GM18867 (cell line): ENCODE measurements around the gene UGCG.
"Not testable (repeated sequence)": the region's sequence is repeated elsewhere in the genome, so short reads cannot be mapped to it uniquely, and the experiment has no call there.

ENCODE experiments used
- ATAC-seq: cut with Tn5 transposase; IDR thresholded peaks from one replicate; pipeline ENCODE4 v1.9.1; 2021; ENCODE audit warnings: mild to moderate bottlenecking, moderate library complexity; ENCODE audit not compliant: unreplicated experiment

The UGCG gene

DNA sequence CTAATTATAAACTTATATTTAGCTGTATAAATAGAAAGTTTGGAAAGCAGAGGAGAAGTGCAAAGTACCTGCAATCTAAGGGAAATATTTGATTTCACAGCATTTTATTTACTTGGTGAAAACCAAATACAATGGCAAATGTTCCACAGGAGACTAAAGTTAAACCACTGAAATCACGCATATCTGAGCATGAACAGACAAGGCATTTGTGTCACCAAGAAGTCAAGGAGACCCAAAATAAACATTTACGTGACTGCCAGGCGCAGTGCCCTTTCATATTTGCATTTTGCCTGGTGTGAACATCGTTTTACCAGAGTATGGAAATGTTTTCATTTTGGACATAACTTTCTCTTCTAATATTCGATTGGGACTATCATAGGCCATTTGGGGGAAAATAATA lies 20.6 kb downstream of the UGCG start:
- no peak for ATAC-seq

DNA sequence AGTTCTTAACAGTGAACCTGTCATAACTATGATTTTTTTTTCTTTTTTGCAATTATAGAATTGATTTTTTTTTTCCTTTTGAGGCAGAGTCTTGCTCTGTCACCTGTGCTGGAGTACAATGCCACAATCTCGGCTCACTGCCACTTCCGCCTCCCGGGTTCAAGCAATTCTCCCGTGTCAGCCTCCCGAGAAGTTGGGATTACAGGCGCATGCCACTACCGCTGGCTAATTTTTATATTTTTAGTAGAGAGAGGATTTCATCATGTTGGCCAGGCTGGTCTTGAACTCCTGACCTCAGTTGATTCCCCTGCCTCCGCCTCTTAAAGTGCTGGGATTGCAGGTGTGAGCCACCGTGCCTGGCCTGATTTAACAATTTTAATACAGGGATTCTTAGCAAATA lies 21.4 kb downstream of the UGCG start:
- ATAC-seq, result no peak

DNA sequence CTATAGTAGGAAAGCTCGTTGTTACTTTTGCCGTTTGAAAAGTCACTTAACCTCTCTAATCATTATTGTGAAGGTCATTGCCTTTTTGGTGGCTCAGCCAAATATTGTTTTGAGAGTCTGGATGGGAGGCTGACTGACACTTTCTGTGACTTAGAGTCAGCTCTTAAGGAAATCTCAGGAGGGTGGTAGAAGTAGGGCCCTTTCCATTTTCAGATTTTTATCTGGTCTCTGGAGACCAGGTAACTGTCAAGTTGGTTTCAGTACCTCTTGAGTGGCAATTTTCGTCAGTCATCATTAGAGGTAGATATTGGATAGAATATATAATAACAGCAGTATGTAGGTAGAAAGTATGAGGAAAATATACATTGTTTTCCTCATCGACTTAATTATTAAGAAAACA lies 23.3 kb downstream of the UGCG start:
- no peak for ATAC-seq

DNA sequence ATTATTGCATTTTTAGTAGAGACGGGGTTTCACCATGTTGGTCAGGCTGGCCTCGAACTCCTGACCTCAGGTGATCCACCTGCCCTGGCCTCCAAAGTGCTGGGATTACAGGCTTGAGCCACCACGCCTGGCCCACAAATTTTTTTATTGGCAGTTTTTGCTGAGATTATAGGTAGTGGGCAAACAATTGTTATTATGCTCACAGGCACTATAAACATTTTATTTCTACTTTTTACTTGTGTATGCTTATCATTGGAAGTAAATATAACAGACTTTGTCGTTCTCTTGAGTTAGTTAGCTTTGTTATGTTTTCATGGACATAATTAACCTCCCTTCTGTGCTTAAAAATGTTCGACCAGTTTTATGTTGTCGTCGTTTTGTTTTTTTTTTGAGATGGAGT lies 23.9 kb downstream of the UGCG start:
- no peak for ATAC-seq

DNA sequence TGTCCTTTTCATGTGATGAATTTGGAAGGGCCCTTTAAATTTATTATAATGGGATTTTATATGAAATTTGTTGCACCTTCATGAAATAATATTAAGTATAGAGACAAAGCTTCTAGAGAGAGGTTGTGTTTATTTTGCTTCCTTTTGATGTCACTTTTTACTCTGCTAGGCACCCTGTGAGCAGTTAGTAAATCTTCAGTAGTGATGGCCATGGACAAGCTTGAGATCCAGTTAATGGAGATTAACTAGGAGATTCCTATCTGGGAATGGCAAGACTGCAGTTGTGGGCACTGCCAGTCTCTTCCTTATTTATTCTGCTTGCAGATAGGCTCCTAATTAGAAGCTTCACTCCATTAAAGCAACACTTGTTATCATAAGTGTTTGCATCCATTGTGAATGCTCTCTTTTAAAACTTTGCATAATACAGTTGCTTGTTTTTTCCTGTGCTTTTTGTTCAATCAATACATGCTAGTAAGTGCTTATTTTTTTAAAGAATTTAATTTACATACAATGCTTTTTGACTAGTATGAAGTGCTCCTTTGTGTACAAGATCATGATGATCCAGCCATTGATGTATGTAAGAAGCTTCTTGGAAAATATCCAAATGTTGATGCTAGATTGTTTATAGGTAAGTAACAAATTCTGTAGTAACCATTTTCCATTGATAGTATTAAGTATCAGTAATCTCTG lies 25.9 kb downstream of the UGCG start:
- ATAC-seq, result no peak

DNA sequence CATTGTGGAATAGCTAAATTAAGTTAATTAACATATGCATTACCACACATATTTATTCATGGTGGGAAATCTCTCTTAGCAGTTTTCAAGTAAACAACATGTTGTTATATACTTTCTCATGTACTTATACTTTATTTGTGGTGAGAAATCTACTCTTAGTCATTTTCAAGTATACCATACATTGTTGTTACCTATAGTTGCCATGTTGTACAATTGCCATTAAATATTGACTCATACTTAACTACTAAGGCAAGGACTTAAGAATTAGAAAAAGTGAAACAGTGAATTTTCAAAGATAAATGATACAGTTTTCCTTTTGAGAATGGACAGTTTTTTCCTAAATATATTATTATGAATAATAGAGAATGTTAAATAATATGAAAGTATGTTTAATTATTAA lies 27.7 kb downstream of the UGCG start:
- no peak for ATAC-seq

DNA sequence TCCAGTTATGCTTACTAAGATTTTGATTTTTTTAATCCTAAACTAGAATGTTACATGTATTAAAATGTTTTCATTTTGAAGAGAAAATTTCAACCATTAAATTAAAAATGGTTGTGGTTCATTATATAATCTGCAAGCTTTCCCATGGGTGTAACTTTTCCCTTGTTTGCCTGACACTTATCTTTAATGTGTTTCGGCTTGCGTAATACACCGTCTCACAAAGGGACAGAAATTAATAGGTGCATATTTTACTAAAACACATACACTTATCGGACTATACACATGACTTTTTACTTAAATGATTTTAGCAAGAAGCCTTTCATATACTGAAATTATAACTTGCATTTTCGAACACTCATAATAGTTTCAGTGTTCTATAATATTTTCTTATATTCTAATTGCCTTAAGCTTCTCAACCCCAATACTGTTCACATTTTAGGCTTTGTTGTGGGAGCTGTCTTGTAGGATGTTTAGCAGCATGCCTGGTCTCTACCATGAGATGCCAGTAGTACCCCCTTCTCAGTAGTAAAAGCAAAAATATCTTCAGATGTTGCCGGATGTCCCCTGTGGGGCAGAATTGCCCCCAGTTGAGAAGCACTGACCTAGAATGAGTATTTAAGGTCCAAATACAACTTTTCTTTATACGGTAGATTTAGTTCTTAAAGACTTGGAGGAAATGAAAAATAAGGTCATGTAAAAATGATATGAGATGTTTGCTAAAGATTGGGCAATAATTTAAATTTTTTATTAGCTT lies 28.6 kb downstream of the UGCG start:
- no peak for ATAC-seq

DNA sequence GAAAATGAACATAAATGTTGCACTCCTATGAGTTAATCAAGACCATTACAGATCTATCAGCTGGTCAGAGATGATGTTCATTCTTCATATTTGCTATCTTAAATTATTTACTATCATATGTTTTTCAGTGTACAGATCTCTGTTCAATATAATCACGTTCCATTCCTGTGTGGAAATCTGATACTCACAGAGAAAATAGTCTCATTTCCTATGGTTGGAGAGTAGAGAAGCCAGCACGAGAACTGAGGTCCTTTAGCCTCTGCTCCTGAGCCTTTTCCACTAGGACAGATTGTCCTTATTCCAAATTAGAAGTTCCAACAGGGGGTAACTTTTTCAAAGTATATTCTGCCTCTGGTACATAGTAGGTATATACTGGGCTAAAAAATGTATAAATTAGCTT lies 29.2 kb downstream of the UGCG start:
- ATAC-seq, result no peak

DNA sequence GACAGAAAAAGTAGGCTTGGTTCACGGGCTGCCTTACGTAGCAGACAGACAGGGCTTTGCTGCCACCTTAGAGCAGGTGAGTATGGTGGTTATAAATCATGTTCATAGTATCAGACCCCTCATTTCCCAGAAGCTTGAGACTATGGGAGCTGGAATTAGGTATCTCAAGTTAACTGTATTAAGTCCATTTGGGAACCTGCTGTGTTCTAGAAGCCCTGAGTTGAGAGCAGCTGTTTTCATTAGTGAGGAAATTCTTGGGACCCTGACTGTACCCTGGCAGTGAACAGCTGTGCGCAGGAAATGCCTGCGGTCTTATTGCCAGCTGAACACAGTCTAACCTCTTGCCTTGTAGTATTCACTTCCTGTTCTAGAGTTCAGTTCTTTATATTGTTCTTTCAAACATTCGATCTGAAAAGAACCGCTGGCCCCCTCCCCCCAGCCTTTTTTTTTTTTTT lies 29.8 kb downstream of the UGCG start:
- peak; percentile 99 for ATAC-seq

DNA sequence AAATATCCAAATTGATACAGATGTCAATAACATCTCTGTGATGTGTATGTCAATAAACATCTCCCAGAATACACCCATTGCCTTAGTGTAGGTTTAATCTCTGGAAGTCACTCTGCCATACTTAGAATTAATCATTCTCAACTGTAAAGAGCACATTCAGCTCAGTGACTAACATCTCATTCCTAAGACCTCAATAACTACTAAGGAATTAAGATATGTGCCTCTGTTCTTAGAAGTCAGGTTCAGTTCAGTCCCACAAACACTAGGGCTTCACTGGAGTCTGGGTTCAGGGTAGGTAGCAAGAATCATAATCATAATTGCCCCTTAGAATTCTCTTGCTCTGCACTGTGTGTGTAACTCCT lies 31.7 kb downstream of the UGCG start:
- no peak for ATAC-seq

DNA sequence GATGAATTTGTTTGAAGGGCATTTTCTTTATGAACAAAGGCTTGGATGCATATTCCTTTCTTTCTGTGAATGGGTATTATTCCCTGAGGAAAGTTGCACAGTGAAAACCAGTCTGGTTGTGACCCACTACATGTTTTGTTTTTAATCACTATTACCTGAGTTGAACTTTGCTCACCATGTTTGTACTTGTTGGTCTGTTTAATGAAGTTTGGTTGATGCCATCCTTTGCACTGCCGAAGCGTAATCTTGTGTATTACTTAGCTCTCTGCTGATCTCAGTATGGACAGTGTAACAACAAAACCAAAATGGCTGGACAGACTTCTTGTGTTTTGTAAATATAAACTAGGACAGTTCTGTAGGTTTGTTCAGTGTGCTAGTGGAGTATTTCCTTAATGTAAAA lies 38.1 kb downstream of the UGCG start:
- no peak for ATAC-seq

DNA sequence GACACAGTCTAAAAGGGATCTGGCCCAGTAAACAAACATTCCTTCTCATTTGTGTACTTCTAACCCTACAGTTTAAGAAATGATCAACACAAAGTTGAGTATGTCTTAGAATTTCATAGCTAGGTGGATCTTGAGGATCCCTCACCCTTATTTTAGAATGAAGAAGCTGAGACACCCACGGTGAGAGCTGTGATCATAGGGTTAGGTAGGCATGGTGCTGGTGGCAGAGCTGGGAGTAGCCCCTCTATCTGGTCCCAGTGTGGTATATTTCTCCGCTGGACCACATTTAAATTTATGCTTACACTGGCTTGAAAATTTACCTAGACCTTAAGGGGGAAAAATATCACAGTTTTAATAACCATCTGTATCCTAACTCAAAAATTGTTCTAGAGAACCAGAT lies 39.8 kb downstream of the UGCG start:
- ATAC-seq, result no peak

DNA sequence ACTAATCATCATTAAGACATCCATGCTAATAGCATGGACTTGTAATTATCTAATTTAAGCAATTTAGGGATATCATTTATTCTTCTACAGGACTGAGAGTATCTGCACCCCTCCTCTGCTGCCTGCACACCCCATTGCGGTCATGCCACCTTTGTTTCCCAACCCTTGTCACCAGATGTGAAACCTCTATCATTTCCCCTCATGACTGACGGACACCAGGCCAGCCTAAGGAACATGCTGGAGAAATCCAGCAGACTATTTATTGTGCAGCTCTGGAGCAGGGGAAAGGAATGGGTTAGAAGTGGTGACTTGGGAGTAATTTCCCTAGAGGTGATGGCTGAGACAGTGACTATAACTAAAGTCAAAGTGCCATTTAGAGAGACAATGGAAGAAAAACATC lies 40.7 kb downstream of the UGCG start:
- no peak for ATAC-seq

DNA sequence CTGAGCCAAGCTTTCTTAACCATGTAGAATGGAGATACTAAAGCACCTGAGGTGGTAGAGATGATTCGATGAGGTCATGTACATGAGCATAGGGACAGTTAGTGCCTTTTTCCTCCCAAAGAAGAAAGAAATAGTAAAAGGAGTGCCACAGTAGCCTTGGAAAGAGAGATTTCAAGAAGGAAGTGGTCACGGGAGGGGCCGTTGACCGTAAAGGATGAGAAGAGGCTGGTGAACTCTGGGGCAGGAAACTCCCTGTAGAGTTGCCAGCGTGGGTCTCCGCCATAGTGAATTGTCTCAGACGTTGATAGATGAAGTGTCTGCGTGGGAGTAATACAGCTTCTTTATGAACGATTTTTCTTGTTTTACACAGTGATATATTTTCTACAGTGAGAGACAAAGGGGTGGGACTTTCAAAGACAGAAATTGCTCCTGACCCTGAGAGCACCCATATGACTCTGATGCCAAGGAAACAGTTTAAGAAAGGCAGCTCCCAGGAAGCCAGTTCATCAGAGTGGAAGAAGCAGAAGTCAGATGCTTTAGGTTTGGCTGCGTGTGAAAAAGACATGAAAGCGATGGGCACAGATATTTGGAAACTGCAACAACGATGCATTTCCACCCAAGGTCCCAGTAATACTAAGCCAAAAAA lies 41.3 kb downstream of the UGCG start:
- ATAC-seq, result peak; percentile 67

DNA sequence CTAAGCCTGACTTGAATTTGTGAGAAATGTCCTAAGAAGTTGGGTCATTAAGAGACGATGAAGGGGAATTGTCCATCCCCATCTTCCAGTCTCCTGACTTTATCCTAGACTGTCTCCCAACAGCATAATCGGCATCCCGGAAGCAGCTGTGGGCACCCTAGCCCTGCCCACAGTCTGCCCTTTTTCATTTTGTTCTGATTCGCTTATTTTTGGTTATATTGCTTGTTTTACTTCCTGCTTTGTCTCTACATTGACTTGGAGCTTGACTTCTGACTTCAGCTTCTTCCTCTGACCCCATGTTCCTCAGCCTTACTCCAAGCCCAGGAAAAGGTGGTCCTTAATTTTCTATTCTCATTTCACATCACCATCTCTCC lies 41.8 kb downstream of the UGCG start:
- peak; percentile 26 for ATAC-seq

DNA sequence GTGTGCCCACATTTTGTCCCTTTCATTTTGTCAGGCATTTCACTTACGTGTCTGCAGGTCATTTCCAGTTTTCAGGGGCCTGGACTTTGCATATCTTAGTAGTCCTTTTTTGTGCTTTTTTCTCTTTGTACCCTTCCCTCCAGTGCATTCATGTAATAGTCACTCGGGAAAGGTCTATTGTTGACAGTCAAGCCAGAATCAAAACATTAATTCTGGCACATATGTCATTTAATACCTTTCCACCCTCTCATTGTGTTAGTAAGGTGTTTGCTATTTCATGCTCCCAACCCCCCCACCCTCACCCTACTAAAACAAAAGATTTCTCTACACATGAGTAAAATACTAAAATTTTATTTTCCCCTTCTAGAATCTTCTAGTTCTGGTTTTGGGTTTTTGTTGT lies 42.7 kb downstream of the UGCG start:
- ATAC-seq, result no peak

DNA sequence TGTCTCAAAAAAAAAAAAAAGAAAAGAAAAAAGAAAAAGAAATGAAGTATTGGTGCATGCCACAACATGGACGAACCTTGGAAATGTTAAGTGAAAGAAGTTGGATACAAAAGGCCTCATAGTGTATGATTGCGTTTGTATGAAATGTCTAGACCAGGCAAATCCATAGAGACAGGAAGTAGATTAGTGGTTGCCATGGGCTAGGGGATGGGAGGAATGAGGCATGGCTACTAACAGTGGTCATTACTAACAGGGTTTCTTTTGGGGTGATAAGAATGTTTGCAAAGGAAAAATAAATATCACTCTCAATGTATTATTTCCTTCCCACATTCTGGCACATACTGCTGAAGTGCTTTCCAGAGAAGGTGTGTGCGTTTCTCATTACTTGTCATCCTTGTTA lies 44.1 kb downstream of the UGCG start:
- ATAC-seq, result no peak

DNA sequence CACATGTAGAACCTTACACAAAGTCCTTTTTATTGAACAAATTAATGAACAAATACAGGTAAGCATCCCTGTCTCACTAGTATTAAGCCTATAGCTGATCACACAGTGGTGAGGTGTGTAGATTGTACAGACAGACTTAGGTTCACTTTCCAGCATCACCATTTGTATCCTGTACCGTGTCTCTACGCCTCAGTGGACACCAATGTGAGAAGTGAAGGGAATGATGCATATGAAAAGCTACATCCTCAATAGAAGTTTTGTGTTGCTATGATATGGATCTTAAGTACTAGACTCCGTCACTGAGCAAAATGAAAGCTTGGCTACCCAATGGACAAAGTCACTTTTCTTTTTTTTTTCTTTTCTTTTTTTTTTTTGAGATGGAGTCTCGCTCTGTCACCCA lies 46.6 kb downstream of the UGCG start:
- no peak for ATAC-seq

DNA sequence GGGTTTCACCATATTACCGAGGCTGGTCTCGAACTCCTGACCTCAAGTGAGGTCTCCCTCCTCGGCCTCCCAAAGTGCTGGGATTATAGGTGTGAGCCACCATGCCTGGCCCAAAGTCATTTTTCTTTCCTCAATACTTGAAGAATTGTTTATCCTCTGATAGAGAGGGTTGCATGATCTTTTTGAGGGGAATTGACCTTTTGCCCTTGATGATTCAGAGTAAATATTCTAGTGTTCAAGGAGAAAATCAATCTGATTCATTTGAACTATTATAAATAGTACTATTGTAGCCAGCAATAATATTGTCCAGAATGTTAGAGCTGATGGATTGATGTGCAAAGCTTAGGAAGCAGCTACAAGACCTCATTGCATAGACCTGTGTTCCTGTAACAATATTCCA lies 47.1 kb downstream of the UGCG start:
- ATAC-seq, result no peak

DNA sequence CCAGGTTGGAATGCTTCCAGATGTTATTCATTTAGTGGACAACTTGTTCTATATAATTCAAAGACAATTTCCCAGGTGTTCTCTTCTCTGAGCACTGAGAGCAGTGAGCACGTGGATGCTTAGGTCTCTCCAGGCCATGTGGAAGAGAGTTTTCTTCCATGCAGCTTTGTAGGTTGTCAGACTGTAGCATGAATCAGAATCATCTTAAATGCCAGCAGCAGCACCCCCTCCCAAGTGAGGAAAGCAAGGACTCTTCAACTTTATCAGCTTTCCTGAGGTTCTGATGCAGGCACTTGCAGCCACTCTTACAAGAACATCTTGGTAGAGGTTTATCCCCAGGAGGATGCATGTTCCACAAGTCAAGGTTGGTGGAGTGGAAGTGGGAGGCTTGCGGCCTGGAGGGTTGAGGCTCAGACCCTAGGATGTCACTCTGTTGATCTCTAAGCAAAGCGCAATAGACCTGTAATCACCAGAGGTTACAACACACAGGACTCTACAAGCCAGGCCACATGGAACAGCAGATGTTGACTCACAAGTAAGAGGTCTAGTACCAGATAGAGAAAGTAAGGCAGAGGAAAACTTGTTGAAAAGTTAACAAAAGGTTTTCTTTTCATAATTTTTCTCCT lies 47.7 kb downstream of the UGCG start:
- ATAC-seq, result no peak

DNA sequence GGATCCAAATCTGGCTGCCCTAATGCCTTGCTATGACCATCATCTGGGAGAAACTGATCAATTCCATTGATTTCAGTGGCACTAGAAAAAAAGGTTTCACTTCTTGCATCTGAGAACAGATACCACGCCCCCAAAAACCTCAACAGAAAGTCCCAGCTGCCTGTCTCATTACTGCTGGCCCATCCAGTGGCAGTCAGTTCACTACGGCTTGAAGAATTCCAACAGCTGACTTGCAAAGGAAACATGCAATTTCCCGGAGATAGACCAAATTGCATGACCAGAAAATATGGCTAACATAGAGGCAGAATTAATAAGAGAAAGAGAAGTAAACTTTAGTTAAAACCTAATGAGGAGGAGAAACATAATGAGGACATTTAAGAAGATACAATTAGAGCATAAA lies 48.6 kb downstream of the UGCG start:
- ATAC-seq, result peak; percentile 84

DNA sequence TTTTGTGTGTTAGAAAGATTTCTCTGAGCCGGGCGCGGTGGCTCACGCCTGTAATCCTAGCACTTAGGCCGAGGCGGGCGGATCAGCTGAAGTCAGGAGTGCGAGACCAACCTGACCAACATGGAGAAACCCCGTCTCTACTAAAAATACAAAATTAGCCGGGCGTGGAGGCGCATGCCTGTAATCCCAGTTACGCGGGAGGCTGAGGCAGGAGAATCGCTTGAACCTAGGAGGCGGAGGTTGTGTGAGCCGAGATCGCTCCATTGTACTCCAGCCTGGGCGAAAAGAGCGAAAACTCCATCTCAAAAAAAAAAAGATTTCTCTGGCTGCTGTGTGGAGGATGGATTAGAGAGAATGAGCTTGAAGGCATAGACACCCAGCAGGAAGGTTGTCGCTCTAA lies 51.5 kb downstream of the UGCG start:
- not testable (repeated sequence) for ATAC-seq
